Stimulated activated naive CD8-positive, alpha-beta T cell treated with anti-CD3 and anti-CD28 coated beads, Interleukin-15, Interleukin-2, amounts not matched to agents 100 U/mL and 50 U/mL, for 24 hours (primary cell): ENCODE data around the gene LMNTD2.

Source experiments
- ATAC-seq: fragments of 150-1000 bp; cut with Tn5 transposase; one replicate; pipeline ENCODE4 v1.10.0; 2021
- DNase-seq: peaks from one replicate; pipeline ENCODE4 v3.0.0; 2021

LMNTD2 gene

DNA sequence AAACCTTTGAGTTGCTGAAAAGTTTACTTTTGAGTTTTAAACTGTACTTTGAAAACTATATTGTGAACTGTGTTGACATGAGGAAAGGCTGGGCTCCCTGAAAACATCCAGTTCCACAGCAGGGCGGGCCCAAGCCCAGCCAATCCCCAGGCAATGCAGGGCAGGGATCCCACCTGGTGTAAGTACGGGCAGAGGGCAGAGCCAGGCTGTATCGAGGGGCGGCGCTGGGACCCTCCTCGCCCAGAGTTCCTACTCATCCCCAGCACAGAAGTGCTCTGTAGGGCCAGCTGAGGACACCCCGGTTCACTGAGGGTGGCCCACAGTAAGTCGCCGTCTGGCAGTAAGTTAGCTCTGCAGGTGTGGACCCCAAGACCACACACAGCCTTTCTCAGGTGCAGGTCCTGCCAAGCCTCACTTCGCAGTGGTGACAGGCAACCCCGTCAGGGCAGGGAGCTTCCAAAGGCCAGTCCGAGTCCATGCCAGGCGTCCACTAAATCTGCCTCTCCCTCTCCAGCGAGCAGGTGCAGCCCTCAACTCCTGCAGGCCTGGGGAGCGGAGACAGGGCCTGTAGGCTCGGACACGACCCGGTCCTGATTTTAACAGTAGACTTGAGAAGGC lies 6.6 kb upstream of the LMNTD2 start:
- ATAC-seq = no peak
- no peak for DNase-seq

DNA sequence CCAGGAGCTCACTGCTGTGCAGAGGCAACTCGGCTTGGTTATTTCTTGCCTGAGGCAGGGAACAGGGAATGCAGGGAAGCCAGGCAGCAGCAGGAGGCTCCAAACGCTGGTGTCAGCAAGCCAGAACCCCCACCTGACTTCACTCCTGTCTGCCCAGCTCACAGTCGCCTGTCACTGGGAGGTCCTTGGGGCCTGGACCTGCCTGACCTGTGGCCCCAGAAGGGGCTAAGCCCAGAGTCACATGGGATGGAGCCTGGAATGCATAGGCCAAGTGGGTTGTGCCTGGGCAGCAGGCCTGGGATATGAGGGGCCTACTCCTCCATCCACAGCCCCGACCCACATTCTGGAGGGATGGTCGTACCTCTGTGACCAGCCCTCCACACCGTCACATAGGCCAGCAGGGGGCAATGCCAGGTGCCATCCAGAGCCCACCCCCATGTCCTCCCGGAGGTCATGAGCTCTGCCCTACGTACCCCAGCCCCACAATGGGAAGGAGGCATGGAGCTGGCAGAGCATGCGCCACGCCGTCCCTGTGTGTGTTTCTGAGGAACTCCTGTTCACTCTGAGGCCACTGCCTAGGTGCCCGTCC lies 5.5 kb upstream of the LMNTD2 start:
- no peak for DNase-seq
- ATAC-seq = no peak

GRCh38 chr11:563812-564578 lies 3.5 kb upstream of the LMNTD2 start:
- DNase-seq (no peak), ATAC-seq (no peak)

DNA sequence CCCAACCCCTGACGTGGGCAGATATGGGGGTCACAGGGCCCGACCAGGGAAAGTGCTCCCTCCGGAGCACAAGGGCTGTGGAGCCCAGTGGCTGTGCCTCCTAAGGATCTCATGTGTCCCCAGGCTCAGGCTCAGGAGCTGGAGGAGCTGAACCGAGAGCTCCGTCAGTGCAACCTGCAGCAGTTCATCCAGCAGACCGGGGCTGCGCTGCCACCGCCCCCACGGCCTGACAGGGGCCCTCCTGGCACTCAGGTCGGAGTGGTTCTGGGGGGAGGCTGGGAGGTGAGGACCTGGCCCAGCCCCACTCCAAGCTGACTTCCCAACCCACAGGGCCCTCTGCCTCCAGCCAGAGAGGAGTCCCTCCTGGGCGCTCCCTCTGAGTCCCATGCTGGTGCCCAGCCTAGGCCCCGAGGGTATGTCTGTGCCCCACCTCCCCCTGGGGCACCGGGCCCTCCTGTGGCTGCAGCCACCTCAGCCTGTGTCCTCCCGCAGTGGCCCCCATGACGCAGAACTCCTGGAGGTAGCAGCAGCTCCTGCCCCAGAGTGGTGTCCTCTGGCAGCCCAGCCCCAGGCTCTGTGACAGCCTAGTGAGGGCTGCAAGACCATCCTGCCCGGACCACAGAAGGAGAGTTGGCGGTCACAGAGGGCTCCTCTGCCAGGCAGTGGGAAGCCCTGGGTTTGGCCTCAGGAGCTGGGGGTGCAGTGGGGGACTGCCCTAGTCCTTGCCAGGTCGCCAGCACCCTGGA lies 2.7 kb upstream of the LMNTD2 start:
- DNase-seq (no peak), ATAC-seq (no peak)

DNA sequence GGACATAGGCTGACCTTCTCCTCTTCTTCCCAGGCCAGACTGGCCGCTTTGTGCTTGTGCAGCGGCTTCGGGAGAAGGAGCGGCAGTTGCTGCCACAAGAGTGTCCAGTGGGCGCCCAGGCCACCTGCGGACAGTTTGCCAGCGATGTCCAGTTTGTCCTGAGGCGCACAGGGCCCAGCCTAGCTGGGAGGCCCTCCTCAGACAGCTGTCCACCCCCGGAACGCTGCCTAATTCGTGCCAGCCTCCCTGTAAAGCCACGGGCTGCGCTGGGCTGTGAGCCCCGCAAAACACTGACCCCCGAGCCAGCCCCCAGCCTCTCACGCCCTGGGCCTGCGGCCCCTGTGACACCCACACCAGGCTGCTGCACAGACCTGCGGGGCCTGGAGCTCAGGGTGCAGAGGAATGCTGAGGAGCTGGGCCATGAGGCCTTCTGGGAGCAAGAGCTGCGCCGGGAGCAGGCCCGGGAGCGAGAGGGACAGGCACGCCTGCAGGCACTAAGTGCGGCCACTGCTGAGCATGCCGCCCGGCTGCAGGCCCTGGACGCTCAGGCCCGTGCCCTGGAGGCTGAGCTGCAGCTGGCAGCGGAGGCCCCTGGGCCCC lies 1.6 kb upstream of the LMNTD2 start:
- ATAC-seq = no peak

DNA sequence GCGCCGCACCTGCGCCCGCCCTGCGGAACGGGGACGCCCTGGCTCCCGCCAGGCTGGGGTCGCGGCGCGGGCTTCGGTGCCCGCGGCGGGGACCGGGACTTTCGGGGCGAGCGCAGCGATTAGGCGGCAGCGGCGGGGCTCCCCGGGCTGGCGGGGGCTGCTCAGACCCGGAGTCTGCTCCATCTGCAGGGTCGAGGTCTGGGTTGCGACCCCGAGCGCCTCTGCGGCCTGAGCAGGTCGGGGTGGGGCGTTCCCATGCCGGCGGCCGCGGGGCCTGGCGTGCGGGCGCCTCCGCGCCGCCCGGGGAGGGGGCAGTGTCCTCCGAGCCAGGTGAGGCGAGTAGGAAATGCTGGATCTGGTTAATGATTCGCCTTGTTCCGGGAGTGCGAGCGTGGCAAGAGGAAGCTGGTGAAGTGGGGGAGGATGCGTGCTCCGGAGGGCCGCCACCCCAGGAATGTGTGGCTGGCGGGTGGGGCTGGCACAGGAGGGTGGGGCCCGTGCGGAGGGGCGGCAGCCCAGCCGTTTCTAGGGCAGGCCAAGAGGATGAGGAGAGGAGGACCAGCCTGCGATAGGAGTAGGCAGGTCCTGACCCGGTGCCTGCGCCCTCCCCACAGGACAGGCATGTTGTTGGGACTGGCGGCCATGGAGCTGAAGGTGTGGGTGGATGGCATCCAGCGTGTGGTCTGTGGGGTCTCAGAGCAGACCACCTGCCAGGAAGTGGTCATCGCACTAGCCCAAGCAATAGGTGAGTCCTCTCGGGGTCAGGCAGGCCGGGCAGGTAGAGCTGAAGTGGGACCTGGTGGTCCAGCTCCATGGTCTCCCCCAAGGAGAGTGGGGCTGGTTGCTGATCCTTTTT lies 838 bp upstream of the LMNTD2 start:
- ATAC-seq (peak; percentile 3), DNase-seq (no peak)

More for the DNA sequence above, 1.6 kb upstream of the LMNTD2 start:
- DNase-seq = no peak

DNA sequence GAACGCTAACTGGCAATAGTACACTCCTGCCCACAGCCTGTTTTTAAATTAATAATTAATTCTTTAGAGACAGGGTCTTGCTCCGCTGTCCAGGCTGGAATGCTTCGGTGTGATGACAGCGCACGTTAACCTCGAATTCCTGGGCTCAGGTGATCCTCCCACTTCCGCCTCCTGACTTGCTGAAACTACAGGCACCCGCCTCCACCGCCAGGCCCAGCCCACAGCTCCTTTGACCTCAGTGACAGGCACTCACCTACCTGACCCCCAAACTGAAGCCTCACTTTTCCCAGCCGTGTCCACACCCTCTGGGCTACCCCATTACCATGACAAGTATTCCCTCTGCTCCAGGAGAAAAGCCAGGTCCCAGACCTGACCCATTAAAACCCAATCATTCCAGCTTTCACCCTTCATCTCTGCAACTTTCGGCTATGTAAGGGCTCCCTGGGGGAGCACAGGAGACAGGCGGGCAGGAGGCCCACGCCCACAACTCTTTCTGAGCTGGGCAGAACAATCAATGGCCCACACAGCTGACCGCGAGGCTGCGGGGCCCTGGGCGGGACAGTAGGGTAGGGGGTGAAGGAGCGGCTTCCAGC lies 730 bp downstream of the LMNTD2 start:
- DNase-seq = no peak
- ATAC-seq = no peak

DNA sequence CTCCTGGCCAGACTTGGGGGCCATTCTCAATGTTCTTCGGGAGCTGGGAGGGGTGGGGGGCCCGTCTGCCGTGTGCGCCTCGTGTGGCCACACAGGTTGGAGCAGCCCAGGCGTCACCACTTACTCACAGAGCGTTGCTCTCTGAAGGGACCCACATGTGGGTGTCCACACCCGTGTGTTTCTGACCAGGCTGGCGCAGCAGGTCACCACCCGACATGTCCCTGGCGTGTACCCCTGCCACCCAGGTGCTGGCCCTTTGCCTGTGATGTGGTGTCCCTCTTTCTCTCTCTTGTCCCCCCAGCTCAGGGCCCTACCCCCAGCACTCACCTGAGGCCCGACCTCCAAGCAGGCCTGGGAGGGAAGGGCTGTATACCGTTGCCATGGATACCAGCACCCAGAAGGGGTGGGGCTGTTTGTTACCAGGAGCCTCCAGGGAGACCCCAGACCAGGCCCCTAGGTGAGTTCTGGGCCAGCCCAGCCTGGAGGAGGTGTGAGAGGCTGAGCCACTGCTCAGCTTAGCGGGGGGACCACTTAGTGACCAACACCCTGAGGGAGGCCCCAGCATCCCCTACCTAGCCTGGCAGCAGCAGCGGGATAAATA lies 1.4 kb downstream of the LMNTD2 start:
- no peak for DNase-seq

GRCh38 chr11:558503-558902 lies 2.0 kb downstream of the LMNTD2 start:
- DNase-seq (no peak), ATAC-seq (no peak)

More for the DNA sequence above, 1.4 kb downstream of the LMNTD2 start:
- ATAC-seq = no peak

DNA sequence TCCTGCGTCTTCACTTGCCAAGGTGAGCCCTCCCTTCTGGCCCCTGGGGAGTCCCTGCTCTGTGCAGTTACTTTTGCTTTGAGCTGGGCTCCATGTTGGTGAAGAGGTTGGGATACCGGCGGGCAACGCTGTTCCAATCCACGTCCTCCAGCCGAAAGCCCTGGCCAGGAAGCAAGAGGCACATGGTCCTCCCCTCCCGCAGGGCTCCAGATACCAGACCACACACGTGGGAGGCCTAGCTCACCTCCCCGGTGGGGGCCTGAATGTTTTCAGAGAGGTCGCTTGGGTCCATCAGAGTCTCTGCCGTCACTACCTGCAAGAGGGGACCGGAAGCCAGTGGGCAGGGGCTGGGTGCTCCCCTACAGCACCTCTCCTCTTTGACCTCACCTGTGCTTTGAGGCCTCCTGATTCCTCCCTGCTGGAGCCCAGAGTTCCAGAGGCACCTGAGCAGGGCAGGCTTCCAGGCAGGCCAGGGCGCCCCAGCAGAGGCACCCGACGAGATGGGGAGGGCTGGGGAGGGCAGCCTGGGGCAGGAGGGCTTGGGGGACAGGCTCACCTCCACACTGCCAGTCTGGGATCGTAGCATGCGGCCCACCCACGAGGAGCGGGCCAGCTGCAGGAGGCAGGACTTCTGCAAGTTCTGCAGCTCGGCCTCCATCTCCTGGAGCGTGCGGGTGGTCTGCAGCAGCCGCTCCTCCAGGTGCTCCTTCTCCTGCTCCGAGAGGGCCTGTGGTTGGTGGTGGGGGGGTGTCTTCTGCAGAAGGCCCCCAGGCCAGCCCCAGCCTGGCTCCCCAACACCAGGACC lies 3.0 kb downstream of the LMNTD2 start:
- ATAC-seq (no peak), DNase-seq (no peak)

DNA sequence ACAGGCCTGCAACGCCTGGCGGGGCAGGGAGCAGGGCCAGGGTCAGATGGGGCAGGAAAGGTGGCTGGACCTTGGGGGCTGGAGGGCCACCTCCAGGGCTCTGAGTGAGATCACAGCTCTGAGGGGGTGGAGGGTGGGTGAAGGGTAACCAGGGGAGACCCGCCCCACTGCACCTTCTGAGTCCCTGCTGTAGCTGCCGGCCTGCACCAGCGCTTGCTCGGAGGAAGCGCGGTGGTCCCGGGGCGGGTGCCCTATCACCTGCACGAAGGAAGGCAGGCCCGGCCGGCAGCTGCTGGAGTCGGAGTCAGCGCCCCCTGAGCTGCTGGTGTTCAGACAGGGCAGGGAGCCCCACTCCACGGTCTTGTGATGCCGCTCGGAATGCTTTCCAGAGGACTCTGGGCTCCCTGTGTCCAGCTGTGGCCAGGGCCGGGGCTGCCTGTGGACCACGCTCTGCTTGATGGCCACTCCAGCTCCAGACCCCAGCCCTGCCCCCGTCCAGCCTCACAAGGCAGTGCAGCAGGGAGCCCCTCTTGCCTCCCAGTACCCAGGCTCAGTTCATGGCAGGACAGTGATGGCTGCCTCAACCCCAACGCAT lies 3.8 kb downstream of the LMNTD2 start:
- no peak for DNase-seq
- no peak for ATAC-seq

DNA sequence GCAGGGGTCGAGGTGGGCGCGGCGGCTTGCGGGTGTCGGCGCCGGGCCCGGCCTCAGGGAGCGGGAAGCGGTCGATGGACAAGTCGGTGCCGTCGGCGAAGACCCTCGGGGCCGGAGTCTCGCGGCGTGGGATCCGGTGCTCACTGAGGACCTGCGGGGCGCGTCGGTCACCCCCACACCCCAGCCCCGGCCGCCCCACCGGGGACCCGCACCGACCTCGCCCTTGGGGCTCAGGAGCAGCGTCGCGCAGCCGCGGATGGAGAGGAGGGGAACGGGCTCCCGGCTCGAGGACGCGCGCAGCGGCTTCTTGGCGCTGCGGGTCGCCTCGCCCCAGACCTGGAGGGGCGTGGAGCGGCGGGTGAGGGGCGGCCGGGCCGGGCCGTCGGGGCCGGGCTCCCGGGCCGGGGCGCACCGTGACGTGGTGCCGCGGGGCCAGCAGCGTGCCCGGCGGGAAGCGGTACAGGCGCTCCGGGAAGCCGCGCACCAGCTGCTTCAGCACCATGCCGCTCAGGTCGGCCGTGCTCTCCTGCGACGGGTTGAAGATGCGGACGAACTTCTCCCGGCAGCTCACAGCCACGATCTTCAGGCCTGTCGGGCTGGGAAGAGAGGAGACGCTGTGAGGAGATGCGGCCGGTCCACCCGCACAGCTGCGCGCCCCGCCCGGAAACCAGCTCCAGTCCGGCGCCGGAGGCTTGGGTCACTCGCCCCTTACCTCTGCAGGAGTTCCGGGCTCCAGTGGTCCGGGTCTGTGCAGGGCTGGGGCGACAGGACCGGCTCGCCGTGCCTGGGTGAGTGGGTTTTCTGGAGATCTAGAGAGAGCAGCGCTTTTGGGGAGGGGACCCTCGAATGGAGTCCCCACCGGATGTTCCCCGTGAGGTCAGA lies 4.5 kb downstream of the LMNTD2 start:
- ATAC-seq (no peak), DNase-seq (no peak)

GRCh38 chr11:555227-555779 lies 5.2 kb downstream of the LMNTD2 start:
- ATAC-seq (peak; percentile 3), DNase-seq (no peak)

- DNase-seq (peak; percentile 78), ATAC-seq (peak; percentile 66)
Observed at GRCh38 chr11:554428-555226, 5.9 kb downstream of the LMNTD2 start.

DNA sequence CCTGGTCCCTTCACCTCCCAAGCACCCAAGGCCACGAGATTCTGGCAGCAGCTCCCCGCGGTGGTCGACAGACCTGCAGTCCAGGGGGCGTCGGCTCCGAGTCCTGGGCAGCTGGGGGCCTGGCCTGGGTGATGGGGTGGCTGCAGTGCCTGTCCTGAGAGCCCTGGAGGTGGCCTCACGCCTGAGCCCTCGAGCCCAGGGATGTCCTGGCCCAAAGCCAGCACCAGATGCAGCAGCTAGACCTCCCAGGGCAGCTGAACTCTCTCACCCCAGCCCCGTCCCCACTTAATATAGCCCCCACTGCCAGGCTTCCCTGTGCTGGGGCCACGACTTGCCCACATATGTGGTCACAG lies 6.6 kb downstream of the LMNTD2 start:
- ATAC-seq = no peak
- no peak for DNase-seq

DNA sequence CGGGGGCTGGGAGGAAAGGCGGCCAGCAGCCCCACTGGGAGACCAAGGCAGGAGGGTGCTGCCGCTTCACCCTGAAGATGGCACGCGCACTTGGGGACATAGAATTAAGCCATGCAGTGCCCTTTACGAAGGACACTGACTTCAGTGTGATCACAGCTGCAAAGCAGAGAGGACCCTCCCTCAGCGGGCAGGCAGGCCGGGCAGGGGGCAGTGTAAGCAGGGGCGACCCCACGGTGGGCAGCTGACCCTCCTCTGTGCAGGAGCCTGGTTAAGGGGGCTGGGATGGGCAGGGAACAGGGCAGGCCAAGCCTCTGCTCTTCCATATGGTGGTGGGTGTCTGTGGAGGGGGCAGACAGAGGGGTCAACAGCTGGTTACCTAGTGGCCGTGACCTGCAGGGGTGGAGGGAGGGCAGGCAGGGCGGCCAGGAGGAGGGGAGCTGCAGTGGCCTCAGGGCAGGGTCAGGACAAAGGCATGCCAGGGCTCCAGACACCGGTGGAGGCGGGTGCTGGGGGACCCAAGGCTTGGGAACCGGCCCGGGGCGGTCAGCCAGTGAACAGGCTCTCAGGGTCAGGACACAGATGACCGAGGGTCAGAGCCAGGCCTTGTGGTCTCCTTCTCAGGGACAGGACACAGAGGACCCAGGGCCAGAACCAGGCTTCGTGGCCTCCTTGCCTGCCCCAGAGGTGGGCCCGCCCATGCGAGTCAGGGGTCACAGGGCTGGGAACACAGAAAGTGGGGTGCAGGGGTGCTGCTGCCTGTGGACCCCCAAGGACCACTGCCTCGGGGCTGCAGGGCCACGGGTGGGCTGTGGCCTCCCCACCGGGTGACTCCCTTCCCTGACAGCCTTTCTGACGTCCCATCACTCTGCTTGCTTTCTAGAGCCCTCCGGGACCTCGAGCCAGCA lies 7.2 kb downstream of the LMNTD2 start:
- ATAC-seq = no peak

More for the DNA sequence above, 7.2 kb downstream of the LMNTD2 start:
- no peak for DNase-seq
